Right ventricle myocardium superior (tissue), 1 donor: Measurements from ENCODE around the gene SLC33A1. TPM values are rescaled to one million over a fixed set of nuclear protein-coding genes. Genes with fewer than 3 reads are reported as not detected.
"Not testable (repeated sequence)": the region's sequence is repeated elsewhere in the genome, so short reads cannot be mapped to it uniquely, and the experiment has no call there.

ENCODE experiments used
- ATAC-seq: fragments of 200-7000 bp; cut with Tn5 transposase; one replicate; pipeline ENCODE4 v1.9.1; 2020; ENCODE audit warnings: mild to moderate bottlenecking; ENCODE audit not compliant: poor library complexity
- DNase-seq: peaks from one replicate; pipeline ENCODE4 v3.0.0-alpha.2; 2020
- intact Hi-C: fragments of 100-400 bp; cut with DNase I; formaldehyde crosslinking; loops from one replicate; pipeline ENCODE4 v1.11.2; 2022
- total RNA-seq: library from RNA; stranded (reverse); fragmentation: NEBNext Ultra II Directional; extraction: Animal tissue kit (Norgen Biotek cat#: 25700); gene quantifications from one replicate; pipeline ENCODE4 v1.2.1, GENCODE V29; 2021
- donor health status: DM: no; HTN: yes; CAD: no; lungs with severe emphysema.

Gene SLC33A1
- total RNA-seq, 1 donor from 2014 or later: 17.6 TPM

GRCh38 chr3:155869691-155870090 lies 15.5 kb upstream of the SLC33A1 start:
- intact Hi-C loops: loop anchor here (2.0 to 10.0 kb wide), 2 partner anchors 15 to 115 kb away; partner anchors contain the start of gene SLC33A1
- ATAC-seq: no peak

DNA sequence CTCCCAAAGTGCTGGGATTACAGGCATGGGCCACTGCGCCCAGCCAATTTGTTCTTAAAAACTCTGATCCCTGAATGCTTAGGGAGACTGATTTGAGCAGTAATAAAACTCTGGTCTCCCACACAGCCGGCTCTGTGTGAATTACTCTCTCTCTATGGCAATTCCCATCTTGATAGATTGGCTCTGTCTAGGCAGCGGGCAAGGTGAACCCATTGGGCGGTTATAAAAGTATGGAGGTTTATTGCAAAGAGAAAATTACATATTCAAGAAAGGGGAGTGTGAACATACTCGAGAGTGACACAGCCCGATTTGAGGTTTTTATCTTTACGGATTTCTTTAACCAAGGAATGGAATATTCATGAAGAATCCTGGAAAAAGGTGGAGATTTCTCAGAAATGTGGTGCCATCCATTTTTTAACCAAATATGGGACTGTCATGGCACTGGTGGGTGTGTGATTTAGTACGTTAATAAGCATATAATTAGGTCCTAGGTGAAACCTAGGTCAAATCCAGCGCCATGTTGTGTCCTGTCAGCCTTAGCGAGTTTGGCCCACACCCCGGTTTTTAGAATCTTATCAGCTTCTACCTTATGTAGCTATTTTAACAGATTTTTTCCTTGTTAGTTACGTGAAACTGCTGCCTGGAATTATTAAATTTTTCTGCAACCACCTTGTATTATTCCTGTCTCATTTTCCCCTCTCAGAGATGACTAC lies 9.0 kb upstream of the SLC33A1 start:
- no peak for ATAC-seq
- DNase-seq: no peak
- intact Hi-C loops: no loop called here

More at GRCh38 chr3:155869691-155870090, 15.5 kb upstream of the SLC33A1 start:
- no peak for DNase-seq

DNA sequence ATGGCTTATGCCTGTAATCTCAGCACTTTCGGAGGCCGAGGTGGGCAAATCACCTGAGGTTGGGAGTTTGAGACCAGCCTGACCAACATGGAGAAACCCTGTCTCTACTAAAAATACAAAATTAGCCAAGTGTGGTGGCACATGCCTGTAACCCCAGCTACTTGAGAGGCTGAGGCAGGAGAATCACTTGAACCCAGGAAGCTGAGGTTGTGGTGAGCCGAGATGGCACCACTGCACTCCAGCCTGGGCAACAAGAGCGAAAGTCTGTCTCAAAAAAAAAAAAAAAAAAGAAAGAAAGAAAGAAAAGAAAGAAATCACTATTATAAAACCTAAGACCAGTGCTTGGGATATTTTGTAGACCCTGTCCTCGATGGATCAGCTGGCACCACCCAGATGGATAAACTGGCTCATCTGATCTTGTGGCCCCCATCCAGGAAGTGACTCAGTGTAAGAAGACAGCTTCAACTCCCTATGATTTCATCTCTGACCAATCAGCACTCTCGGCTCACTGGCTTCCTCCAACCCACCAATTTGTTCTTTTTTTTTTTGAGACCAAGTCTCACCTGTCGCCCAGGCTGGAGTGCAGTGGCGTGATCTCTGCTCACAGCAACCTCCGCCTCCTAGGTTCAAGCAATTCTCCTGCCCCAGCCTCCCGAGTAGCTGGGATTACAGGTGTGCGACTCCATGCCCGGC lies 8.2 kb upstream of the SLC33A1 start:
- DNase-seq, intact Hi-C loops, ATAC-seq: not testable (repeated sequence)

DNA sequence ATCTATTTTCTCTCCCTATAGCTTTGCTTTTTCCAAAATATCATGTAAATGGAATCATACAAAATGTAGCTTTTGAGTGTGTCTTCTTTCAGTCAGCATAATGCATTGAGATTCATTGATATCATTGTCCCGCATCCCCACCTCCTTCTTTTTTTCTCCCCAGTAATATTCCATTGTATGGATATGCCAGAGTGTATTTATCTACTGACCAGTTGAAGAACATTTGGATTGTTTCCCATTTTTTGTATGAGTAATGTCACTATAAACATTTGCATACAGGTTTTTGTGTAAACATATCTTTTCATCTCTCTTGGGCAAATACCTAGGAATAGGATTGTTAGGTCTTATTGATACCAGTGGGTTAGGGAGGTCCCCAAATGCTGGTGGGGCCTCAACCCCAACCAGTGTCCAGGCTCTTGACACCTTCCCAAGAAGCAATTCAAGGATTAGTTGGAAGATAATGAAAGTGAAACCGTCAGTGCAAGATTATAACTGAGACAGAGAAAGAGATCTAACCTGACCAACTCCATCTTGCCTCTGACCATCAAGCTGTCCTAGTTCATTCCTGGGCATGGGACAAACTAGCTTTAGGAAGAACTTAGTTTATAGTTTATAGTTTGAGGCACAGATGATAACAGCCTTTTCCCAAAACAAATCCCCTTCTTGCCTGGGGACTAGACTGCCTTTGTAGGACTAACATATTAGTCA lies 7.4 kb upstream of the SLC33A1 start:
- DNase-seq: no peak
- intact Hi-C loops: no loop called here
- ATAC-seq: no peak

- ATAC-seq, DNase-seq, intact Hi-C loops: not testable (repeated sequence)
These were observed 6.2 kb upstream of the SLC33A1 start for GRCh38 chr3:155860424-155860823.

DNA sequence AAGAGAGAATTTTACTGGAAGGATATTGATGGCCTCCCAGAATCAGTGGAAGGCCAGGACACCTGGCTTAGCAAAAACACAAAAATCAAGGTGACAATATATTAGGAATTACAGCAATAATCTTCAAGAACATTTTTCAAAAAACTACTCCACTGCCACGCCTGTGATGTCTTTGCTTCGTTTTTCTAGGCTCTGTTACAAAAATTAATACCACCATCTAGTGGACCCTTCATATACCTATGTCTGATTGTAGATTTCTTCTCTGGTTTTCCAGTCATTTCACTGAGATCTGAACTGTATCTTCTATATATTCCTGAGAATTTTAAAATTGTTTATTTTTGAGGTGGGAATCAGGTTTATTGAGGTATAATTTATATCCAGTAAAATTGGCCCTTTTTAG lies 5.6 kb upstream of the SLC33A1 start:
- ATAC-seq (no peak), DNase-seq (no peak)
- intact Hi-C loops: no loop called here

DNA sequence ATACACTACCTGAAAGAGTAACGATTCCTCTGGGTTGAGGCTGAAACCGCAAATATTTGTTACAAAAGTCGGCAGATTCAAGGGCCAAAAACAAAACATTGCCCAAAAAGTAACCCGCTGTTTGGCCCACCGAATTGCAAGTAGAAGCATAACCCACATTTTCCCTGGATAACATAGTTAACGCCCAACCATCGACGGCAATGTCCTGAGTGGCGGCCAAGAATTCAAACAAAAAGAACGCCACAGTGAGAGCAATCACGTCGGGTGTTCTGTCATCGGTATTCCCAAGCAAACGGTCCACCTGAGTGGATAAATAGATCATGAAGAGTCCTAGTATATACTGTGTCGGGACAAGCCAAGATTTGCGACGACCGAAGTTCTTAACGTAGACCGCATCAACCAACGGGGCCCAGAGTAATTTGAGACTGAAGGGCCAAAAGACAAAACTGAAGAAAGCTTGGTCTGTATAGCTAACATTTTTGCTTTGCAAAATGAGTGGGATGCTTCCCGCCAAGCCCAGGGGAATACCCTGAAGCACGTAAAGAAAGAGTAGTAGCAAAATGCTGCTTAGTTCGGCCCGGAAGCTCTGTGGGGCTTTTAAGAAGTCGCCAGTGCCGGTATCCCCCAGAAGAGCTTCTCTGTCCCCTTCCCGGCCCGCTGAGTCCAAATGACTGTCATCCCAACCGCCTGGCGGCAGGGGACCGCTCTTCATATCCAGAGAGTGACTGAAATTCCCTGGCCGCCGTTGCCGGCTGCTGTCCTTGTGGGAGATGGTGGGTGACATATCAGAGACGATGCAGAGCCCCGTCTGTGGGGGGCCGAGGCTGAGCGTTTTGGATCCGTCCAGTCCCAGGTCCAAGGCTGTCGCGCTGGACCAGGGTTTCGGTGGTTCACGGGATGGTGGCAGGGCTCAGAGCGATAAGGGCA lies 750 bp downstream of the SLC33A1 start:
- intact Hi-C loops: loop anchor here (2.0 kb wide), 1 partner anchor 17 kb away; the partner anchor contains the start of gene GMPS

DNA sequence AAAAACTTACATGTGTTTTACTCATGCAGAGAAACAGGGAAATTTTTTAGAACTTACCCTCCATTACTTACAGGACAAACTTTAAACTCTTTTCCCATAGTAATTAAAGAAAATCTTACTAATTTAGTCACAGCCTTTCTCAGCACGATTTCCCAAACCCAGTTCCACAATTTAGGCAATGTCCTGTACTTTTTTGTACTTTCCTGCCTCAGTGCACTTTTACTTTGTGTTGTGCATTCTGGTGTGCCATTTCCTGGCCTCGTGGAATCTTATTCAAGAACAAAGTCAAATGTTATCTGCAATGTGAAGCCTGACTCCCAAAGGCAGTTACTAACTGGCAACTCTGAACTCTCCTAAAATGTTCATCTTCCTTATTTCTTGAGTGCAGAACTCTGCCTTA lies 1.9 kb downstream of the SLC33A1 start:
- intact Hi-C loops: no loop called here
- ATAC-seq: no peak

More for the DNA sequence above, 750 bp downstream of the SLC33A1 start:
- ATAC-seq (peak; percentile 23), DNase-seq (peak; percentile 67)

DNA sequence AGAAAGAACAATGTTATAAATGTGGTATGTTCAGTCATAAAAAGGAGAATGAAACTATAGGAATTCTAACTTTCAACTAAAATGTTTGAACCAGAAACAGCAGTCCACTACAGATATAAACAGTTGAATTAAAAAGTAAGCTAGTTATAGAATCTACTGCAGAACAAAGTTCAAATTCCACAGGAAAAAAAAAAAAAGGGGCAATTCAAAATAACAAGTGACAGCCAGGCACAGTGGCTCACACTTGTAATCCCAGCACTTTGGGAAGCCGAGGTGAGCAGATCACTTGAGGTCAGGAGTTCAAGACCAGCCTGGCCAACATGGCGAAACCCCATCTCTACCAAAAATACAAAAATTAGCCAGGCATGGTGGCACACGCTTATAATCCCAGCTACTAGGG lies 4.8 kb downstream of the SLC33A1 start:
- DNase-seq, intact Hi-C loops, ATAC-seq: not testable (repeated sequence)

More for the DNA sequence above, 1.9 kb downstream of the SLC33A1 start:
- DNase-seq: no peak

DNA sequence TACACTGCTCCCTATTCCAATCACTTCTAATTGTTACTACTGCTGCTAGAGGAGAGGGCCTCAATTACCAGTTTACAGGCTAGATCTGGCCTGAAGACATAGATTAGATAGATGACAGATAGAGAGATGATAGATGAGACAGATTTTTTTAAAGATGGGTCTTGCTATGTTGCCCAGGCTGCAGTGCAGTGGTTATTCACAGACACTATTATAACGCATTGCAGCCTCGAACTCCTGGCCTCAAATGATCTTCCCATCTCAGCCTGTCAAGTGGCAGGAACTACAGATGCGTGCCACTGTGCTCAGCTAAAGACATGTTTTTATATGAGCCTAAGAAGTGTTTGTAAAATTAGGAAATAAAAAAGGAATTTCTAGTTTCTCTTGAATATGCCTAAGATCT lies 6.2 kb downstream of the SLC33A1 start:
- DNase-seq: no peak
- no peak for ATAC-seq
- intact Hi-C loops: no loop called here

DNA sequence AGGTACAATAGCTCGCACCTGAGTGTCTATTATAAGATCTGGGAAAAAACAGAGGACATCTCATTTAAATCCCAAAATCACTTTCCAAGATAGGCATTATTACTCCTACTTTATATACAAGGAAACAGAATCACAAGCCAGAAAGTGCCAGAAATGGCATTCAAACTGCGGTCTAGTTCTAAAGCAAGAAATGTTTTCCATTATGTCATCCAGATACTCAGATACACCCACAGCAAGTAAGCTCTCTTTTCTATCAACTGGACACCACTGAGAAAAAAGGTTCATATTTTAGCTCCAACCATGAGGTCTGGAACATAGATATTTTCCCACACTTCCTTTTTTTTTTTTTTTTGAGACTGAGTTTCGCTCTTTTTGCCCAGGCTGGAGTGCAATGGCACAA lies 8.1 kb downstream of the SLC33A1 start:
- intact Hi-C loops: no loop called here
- ATAC-seq (no peak), DNase-seq (no peak)

GRCh38 chr3:155843569-155843968 lies 10.7 kb downstream of the SLC33A1 start:
- intact Hi-C loops: no loop called here
- ATAC-seq (no peak), DNase-seq (no peak)

GRCh38 chr3:155835341-155836071 lies 18.7 kb downstream of the SLC33A1 start:
- no peak for DNase-seq
- intact Hi-C loops: no loop called here
- ATAC-seq: no peak

DNA sequence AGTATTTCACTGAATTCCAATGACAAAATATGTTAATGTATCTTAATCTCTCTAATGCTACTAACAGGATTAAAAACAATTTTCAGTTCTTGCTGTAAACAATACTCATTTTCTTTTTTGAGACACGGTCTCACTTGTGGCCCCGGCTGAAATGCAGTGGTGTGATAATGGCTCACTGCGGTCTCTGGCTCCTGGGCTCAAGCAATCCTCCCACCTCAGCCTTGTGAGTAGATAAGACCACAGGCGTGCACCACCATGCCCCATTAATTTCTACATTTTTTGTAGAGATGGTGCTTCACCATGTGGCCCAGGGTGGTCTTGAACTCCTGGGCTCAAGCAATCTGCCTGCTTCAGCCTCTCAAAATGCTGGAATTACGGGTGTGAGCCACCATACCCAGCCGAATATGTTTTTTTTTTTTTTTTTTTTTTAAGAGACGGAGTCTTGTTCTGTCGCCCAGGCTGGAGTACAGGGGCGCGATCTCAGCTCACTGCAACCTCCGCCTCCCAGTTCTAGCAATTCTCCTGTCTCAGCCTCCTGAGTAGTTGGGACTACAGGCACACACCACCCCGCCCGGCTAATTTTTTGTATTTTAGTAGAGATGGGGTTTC lies 25.6 kb downstream of the SLC33A1 start:
- ATAC-seq, intact Hi-C loops: not testable (repeated sequence)

DNA sequence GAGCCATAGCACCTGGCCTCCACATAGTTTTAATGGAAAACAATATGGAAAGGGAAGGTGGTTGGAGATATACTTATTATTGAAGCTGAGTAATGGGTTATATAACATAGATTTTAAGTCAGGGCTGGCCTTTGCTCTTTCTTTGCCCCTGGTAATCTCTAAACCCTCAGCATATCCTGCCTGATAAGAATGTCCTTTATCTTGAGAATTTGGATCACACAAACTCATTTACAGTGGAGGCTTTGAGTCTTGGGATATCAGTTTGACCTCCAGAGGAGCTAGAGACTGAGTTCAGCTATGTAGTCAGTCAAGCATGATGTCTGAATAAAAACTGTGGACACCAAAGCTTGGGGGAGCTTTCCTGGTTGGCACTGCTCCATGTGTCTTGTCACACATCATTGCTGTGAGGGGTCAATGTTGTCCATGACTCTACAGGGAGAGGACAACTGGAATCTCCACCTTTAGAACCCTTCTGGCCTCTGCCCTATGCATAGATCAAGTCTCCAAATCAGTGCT lies 39.1 kb downstream of the SLC33A1 start:
- intact Hi-C loops: no loop called here
- DNase-seq (no peak), ATAC-seq (no peak)

More for the DNA sequence above, 25.6 kb downstream of the SLC33A1 start:
- DNase-seq: not testable (repeated sequence)

- ATAC-seq, intact Hi-C loops, DNase-seq: not testable (repeated sequence)
These were observed 41.0 kb downstream of the SLC33A1 start for GRCh38 chr3:155813224-155813623.

GRCh38 chr3:155809181-155809580 lies 45.0 kb downstream of the SLC33A1 start:
- ATAC-seq: no peak
- intact Hi-C loops: no loop called here
- DNase-seq: no peak
